Measurements from ENCODE around the gene CEP131.
"Not testable (repeated sequence)": the region's sequence is repeated elsewhere in the genome, so short reads cannot be mapped to it uniquely, and the experiment has no call there.

CEP131 gene

GRCh38 chr17:81152288-81152828, 70.4 kb downstream of the CEP131 start:
- DNase-seq (ENCODE audit: low read depth in 3 of 3) = no peak

GRCh38 chr17:81151278-81151677, 71.5 kb downstream of the CEP131 start:
- no peak for DNase-seq (ENCODE audit: low read depth in 3 of 3)

- no peak for DNase-seq (ENCODE audit: low read depth in 3 of 3)
Measured at GRCh38 chr17:81150377-81151077, 72.2 kb downstream of the CEP131 start.

- DNase-seq (ENCODE audit: low read depth in 3 of 3) = no peak
Measured at GRCh38 chr17:81148986-81149533, 73.7 kb downstream of the CEP131 start.

- DNase-seq (ENCODE audit: low read depth in 3 of 3) = no peak
Measured at GRCh38 chr17:81148571-81148970, 74.2 kb downstream of the CEP131 start.

GRCh38 chr17:81147701-81148100, 75.1 kb downstream of the CEP131 start:
- no peak for DNase-seq (ENCODE audit: low read depth in 3 of 3)

DNA sequence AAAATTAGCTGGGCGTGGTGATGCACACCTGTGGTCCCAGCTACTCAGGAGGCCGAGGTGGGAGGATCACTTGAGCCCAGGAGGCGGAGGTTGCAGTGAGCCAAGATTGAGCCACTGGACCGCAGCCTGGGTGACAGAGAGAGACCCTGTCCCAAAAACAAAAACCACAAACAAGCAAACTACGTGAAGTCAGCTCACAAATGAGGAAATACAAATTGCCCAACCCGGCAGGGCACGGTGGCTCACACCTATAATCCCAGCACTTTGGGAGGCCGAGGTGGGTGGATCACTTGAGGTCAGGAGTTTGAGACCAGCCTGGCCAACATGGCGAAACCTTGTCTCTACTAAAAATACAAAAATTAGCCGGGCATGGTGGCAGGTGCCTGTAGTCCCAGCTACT, 76.6 kb downstream of the CEP131 start:
- not testable (repeated sequence) for DNase-seq (ENCODE audit: low read depth in 3 of 3)

- DNase-seq (ENCODE audit: low read depth in 3 of 3) = no peak
Measured at GRCh38 chr17:81144423-81144781, 78.4 kb downstream of the CEP131 start.

- no peak for DNase-seq (ENCODE audit: low read depth in 3 of 3)
Measured at GRCh38 chr17:81143717-81144422, 78.9 kb downstream of the CEP131 start.

- DNase-seq (ENCODE audit: low read depth in 3 of 3) = no peak
Measured at GRCh38 chr17:81143200-81143527, 79.6 kb downstream of the CEP131 start.

GRCh38 chr17:81142301-81143199, 80.2 kb downstream of the CEP131 start:
- DNase-seq (ENCODE audit: low read depth in 3 of 3) = peak; percentile 22 to 58 (median 24)

DNA sequence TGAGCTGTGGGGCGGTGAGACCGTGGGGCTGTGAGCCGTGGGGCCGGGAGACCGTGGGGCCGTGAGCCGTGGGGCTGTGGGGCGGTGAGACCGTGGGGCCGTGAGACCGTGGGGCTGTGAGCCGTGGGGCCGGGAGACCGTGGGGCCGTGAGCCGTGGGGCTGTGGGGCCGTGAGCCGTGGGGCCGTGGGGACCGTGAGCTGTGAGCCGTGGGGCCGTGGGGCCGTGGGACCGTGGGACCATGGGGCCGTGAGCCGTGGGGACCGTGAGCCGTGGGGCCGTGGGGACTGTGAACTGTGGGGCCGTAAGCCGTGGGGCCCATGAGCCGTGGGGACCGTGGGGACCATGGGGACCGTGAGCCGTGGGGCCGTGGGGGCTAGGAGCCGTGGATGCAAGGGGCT, 82.1 kb downstream of the CEP131 start:
- no peak for DNase-seq (ENCODE audit: low read depth in 3 of 3)

DNA sequence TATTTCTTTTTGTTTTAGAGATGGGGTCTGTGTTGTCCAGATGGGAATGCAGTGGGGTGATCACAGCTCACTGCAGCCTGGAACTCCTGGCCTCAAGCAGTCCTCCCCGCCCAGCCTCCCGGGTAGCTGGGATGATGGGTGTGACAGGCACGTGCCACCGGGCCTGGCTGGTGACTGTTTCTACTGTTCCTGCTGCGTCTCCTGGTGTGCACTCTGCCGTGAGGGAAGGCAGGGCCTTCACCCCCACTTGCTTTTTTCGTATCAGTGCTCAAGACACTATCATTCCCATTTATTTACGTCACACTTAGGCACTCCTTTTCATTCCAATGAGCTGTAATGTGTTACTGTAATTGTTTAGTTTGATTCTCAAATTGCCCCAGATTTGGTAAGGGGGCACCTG, 82.7 kb downstream of the CEP131 start:
- no peak for DNase-seq (ENCODE audit: low read depth in 3 of 3)
